Measurements from ENCODE around the gene NOS3.

The NOS3 gene

GRCh38 chr7:150990416-150991186 lies at the start of gene NOS3:
TSS of gene NOS3 (plus strand) at chr7:150991017. CDS start at chr7:150993804, 2,787 bp downstream.
- TF ChIP-seq ZSCAN30 (tag by site-specific recombination; IDR thresholded peaks at IDR 0.05) = no peak
- TF ChIP-seq ZNF704 (tag by site-specific recombination; IDR thresholded peaks at IDR 0.05) = no peak
- TF ChIP-seq ZNF433 (tag by site-specific recombination; IDR thresholded peaks at IDR 0.05; ENCODE audit: low read depth) = no peak
- no peak for TF ChIP-seq CTCF (tag by site-specific recombination; IDR thresholded peaks at IDR 0.05)
- 0 out of 2 replicates have a peak, but pooled peaks have one; percentile 42 for TF ChIP-seq KLF8 (tag by site-specific recombination; IDR thresholded peaks at IDR 0.05)
- TF ChIP-seq ZNF621 (tag by site-specific recombination; IDR thresholded peaks at IDR 0.05) = no peak
- TF ChIP-seq ZNF292 (tag by site-specific recombination; IDR thresholded peaks at IDR 0.05; ENCODE audit: borderline replicate concordance, low read depth) = no peak
- no peak for TF ChIP-seq ZNF626 (tag by site-specific recombination; IDR thresholded peaks at IDR 0.05)
- no peak for TF ChIP-seq ZNF837 (tag by site-specific recombination; IDR thresholded peaks at IDR 0.05)
- peak; percentile 87 for TF ChIP-seq ZNF184 (tag by site-specific recombination; IDR thresholded peaks at IDR 0.05)
- TF ChIP-seq ZBTB8A (tag by site-specific recombination; IDR thresholded peaks at IDR 0.05) = no peak
- peak; percentile 94 for TF ChIP-seq SETDB1 (IDR thresholded peaks at IDR 0.05; ENCODE audit: insufficient read length, low read length)
- ChIA-PET POLR2A (no interaction called here), CTCF (interaction anchor here (0.7 to 2.1 kb wide), 10 partner anchors 11 to 637 kb away, joined by 3 to 8 read pairs (median 3); no protein-coding TSS in a partner anchor)
- no peak within 1 kb of the TSS for H3K4me3 ChIP-seq (ENCODE audit: low read depth, low read length)
- no peaks in the 10 kb centered on the region for H3K36me3 ChIP-seq (ENCODE audit: control insufficient read depth in 2 of 2, insufficient read depth in 1 of 2, low read length in 2 of 2)
- H3K27ac ChIP-seq (ENCODE audit: extremely low read depth, low read depth, low read length) = no peak within 1 kb of the TSS
- no peaks in the 10 kb centered on the region for H3K9me3 ChIP-seq (ENCODE audit: control insufficient read depth, insufficient read depth, low read depth, low read length)
- H3K4me1 ChIP-seq (ENCODE audit: control insufficient read depth, insufficient read depth, low read length) = no peaks in the 10 kb centered on the region

- H3K4me3 ChIP-seq (ENCODE audit: low read depth, low read length) = no peak overlapping the region
- ChIA-PET POLR2A (no interaction called here), CTCF (no interaction called here)
- H3K4me1 ChIP-seq (ENCODE audit: control insufficient read depth, insufficient read depth, low read length) = no peaks in the 10 kb centered on the region
- no peaks in the 10 kb centered on the region for H3K9me3 ChIP-seq (ENCODE audit: control insufficient read depth, insufficient read depth, low read depth, low read length)
- H3K27ac ChIP-seq (ENCODE audit: extremely low read depth, low read depth, low read length) = no peak overlapping the region
- H3K36me3 ChIP-seq (ENCODE audit: control insufficient read depth in 2 of 2, insufficient read depth in 1 of 2, low read length in 2 of 2) = no peaks in the 10 kb centered on the region
- TF ChIP-seq PRDM1 (tag by site-specific recombination; IDR thresholded peaks at IDR 0.05) (no peak), ZNF626 (tag by site-specific recombination; IDR thresholded peaks at IDR 0.05) (no peak), ZNF645 (tag by site-specific recombination; IDR thresholded peaks at IDR 0.05) (no peak), ZNF449 (tag by site-specific recombination; IDR thresholded peaks at IDR 0.05) (no peak), ZNF664 (tag by site-specific recombination; IDR thresholded peaks at IDR 0.05) (no peak), TRIM28 (IDR thresholded peaks at IDR 0.05; ENCODE audit: borderline replicate concordance, low read length) (no peak), ZNF184 (tag by site-specific recombination; IDR thresholded peaks at IDR 0.05) (no peak), ZBTB10 (tag by site-specific recombination; IDR thresholded peaks at IDR 0.05) (no peak), ZNF157 (tag by site-specific recombination; IDR thresholded peaks at IDR 0.05) (no peak), ZNF558 (tag by site-specific recombination; IDR thresholded peaks at IDR 0.05) (no peak), ZNF560 (tag by site-specific recombination; IDR thresholded peaks at IDR 0.05; ENCODE audit: borderline replicate concordance) (no peak), ZNF362 (tag by site-specific recombination; IDR thresholded peaks at IDR 0.05) (no peak), ZNF473 (tag by site-specific recombination; IDR thresholded peaks at IDR 0.05) (no peak), RBAK (tag by site-specific recombination; IDR thresholded peaks at IDR 0.05) (no peak)
These were observed 49.3 kb upstream of the NOS3 start for GRCh38 chr7:150941351-150942000.

Measured in HEK293 (cell line).